GM23338 (cell line): ENCODE measurements around the gene FGF2.

Experiments
- CREB1 ChIP-seq: fragments of 250-450 bp; sonication (Bioruptor Pico); IDR thresholded peaks from 2 replicates; pipeline ENCODE4 v1.5.0; 2020; ENCODE audit warnings: low read depth, mild to moderate bottlenecking, moderate library complexity
- CTCF ChIP-seq, 2 experiments: fragments of 200-600 bp in 1 of 2; sonication (generic) in 1 of 2; conservative IDR thresholded peaks; 2 replicates each; pipeline versions ENCODE4 v1.5.1 to v1.6.1; 2016 to 2017; ENCODE audit warnings: antibody characterized with exemption in 2 of 2, low read depth in 2 of 2, mild to moderate bottlenecking in 2 of 2, moderate library complexity in 1 of 2
- ETS1 ChIP-seq: IDR thresholded peaks from 2 replicates; pipeline ENCODE4 v1.6.1; 2016; ENCODE audit warnings: antibody characterized with exemption
- EZH2 ChIP-seq: fragments of 200-600 bp; sonication (generic); IDR thresholded peaks from one replicate; pipeline ENCODE4 v1.8.0; 2017; ENCODE audit warnings: antibody characterized with exemption, mild to moderate bottlenecking, low read depth; ENCODE audit not compliant: unreplicated experiment
- EZH2phosphoT487 ChIP-seq: fragments of 200-600 bp; sonication (generic); IDR thresholded peaks from one replicate; pipeline ENCODE4 v1.8.1; 2018; ENCODE audit warnings: antibody characterized with exemption; ENCODE audit not compliant: unreplicated experiment
- JUNB ChIP-seq: IDR thresholded peaks from one replicate; pipeline ENCODE4 v1.6.1; 2016; ENCODE audit warnings: antibody characterized with exemption; ENCODE audit not compliant: unreplicated experiment
- NANOG ChIP-seq: IDR thresholded peaks from 2 replicates; pipeline ENCODE4 v1.6.1; 2016; ENCODE audit warnings: antibody characterized with exemption, borderline replicate concordance
- POLR2AphosphoS5 ChIP-seq: IDR thresholded peaks from 2 replicates; pipeline ENCODE4 v1.6.1; 2016; ENCODE audit warnings: antibody characterized with exemption, low read depth
- REST ChIP-seq: IDR thresholded peaks from one replicate; pipeline ENCODE4 v1.6.1; 2018; ENCODE audit warnings: antibody characterized with exemption; ENCODE audit not compliant: unreplicated experiment
- STAT1 ChIP-seq: IDR thresholded peaks from one replicate; pipeline ENCODE4 v1.6.1; 2016; ENCODE audit warnings: antibody characterized with exemption; ENCODE audit not compliant: unreplicated experiment
- ZNF114 ChIP-seq: fragments of 250-450 bp; sonication (Bioruptor Pico); IDR thresholded peaks from 2 replicates; pipeline ENCODE4 v1.5.0; 2020; ENCODE audit warnings: mild to moderate bottlenecking, moderate library complexity
- ZNF331 ChIP-seq: fragments of 250-450 bp; sonication (Bioruptor Pico); IDR thresholded peaks from 2 replicates; pipeline ENCODE4 v1.5.0; 2020; ENCODE audit warnings: low read depth, mild to moderate bottlenecking, moderate library complexity
- ZNF462 ChIP-seq: fragments of 250-450 bp; sonication (Bioruptor Pico); IDR thresholded peaks from 2 replicates; pipeline ENCODE4 v1.5.0; 2020; ENCODE audit warnings: mild to moderate bottlenecking, moderate library complexity

- TF ChIP-seq EZH2 (no peak), CTCF (conservative IDR thresholded peaks at IDR 0.05; ENCODE audit: low read depth in 2 of 2) (no peak), POLR2AphosphoS5 (no peak), REST (no peak), STAT1 (no peak), JUNB (no peak), EZH2phosphoT487 (no peak), ETS1 (no peak), CREB1 (CRISPR knock-in tag) (no peak), NANOG (no peak), ZNF114 (CRISPR knock-in tag) (no peak), ZNF462 (CRISPR knock-in tag) (no peak), ZNF331 (CRISPR knock-in tag) (no peak)
These were observed 94.7 kb downstream of the FGF2 start for GRCh38 chr4:122921300-122921699.
